ENCODE results near the gene RPL38. TPM values are rescaled to one million over a fixed set of nuclear protein-coding genes. Genes with fewer than 3 reads are reported as not detected.
"Not testable (repeated sequence)": the region's sequence is repeated elsewhere in the genome, so short reads cannot be mapped to it uniquely, and the experiment has no call there.

Gene RPL38
- polyA plus RNA-seq, 1 donor from 2014 or later, result 2,084 TPM

GRCh38 chr17:74176546-74177001 is 26.9 kb upstream of the RPL38 start:
- Mint-ChIP-seq H3K27me3 (peaks cover 17% of the 10 kb centered on the region), H3K4me1 (no peaks in the 10 kb centered on the region), H3K4me3 (no peak overlapping the region), H3K36me3 (peaks cover 1% of the 10 kb centered on the region), H3K9me3 (no peaks in the 10 kb centered on the region), H3K27ac (no peak overlapping the region)

DNA sequence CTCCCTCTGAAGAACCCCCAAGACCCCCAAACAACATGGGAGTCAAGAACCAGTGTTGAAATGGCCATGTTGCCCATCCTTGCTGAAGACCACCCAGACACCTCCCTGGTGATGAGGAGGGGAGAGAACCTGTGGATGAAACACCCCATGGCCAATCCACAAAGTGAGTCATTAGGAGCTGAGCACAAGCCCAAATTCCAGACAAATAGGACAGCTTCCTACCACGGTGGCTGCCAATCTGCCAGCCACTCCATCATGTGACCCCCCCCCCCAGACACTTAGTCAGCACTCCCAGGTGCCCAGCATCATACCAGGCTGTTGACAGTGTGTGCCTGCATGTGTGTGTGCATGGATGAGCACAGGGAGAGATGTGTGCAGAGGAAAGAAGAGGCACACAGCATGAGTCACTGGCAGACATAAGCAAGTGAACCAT is 26.4 kb upstream of the RPL38 start:
- peaks cover 17% of the 10 kb centered on the region for H3K27me3 Mint-ChIP-seq
- no peak overlapping the region for H3K27ac Mint-ChIP-seq
- H3K36me3 Mint-ChIP-seq, result peaks cover 1% of the 10 kb centered on the region
- H3K9me3 Mint-ChIP-seq, result no peaks in the 10 kb centered on the region
- H3K4me3 Mint-ChIP-seq, result no peak overlapping the region
- no peaks in the 10 kb centered on the region for H3K4me1 Mint-ChIP-seq

GRCh38 chr17:74179576-74179975 is 23.9 kb upstream of the RPL38 start:
- no peak overlapping the region for H3K27ac Mint-ChIP-seq

DNA sequence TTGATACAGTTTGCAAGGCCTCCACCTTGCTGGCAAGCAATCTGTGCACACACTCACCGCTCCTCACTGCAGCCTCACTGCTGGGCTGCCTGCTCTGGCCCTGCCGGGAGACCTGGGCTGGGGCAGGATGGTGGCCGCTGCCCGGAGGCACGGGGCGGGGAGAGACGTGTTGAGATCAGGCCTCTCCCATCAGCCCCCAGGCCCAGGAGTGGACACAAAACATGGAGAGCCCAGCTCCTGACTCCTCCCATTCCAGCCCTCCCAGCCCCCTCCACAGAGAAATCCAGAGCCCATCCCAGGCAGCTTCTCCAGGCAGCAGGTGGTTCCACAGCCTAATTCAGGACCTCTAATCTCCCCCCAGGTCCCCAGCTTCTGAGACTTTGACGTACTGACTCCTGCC is 23.1 kb upstream of the RPL38 start:
- Mint-ChIP-seq H3K4me1 (no peaks in the 10 kb centered on the region), H3K9me3 (no peaks in the 10 kb centered on the region), H3K27me3 (peaks cover 27% of the 10 kb centered on the region), H3K4me3 (no peak overlapping the region), H3K36me3 (no peaks in the 10 kb centered on the region), H3K27ac (no peak overlapping the region)

More at GRCh38 chr17:74179576-74179975, 23.9 kb upstream of the RPL38 start:
- H3K4me3 Mint-ChIP-seq, result no peak overlapping the region
- peaks cover 27% of the 10 kb centered on the region for H3K27me3 Mint-ChIP-seq
- no peaks in the 10 kb centered on the region for H3K4me1 Mint-ChIP-seq
- no peaks in the 10 kb centered on the region for H3K9me3 Mint-ChIP-seq
- peaks cover 1% of the 10 kb centered on the region for H3K36me3 Mint-ChIP-seq

DNA sequence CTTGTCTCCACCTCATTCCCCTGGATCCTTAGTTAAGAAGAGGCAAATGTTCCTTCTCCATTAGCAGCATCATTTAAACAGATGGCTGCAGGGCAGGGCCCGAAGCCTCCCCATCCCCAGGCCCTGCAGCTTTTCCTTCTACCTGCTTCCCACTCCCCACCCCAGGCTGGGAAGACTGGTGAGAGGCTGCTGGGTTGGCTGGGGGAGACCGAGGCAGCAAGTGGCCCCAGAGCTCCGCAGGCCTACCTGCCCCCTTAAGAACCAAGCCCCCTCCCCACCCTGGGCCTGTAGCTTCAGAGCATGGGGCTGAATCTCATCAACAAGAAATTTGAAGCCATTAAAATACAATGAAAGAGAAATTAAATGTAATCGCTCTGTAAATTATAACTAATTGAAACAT is 22.1 kb upstream of the RPL38 start:
- no peaks in the 10 kb centered on the region for H3K9me3 Mint-ChIP-seq
- peaks cover 27% of the 10 kb centered on the region for H3K27me3 Mint-ChIP-seq
- H3K4me1 Mint-ChIP-seq, result no peaks in the 10 kb centered on the region
- no peaks in the 10 kb centered on the region for H3K36me3 Mint-ChIP-seq
- H3K27ac Mint-ChIP-seq, result no peak overlapping the region
- H3K4me3 Mint-ChIP-seq, result no peak overlapping the region

DNA sequence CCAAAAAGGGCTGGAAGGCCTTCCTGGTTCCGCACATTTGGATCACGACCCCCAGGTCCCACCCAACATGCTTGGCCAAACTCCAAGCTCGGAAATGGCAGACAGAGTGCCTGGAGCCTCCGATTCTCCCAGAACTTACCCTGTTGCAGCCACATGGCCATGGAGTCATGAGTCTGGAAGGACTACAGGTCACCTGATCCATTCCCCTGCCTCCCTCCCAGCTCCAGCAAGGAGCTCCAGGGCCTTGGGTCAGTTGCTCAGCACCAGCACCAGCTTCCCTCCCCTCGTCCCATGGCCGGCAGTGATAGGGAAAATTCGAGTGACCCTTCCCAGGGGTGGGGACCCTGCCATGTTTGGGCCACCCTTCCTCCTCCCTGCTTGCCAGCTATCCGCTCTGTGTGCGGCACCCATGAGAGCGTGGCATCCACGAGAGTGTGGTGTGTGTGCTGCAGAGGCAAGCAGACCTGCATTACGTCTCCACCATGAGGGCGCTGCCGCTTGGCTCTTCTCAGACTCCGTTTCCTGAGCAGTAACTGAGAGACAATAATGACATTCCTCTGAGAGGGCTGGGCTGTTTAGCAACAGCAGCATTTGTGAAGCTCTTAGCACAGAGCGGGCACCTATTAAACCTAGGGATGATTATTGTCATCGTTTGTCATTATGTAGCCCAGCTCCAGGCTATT is 21.3 kb upstream of the RPL38 start:
- no peaks in the 10 kb centered on the region for H3K36me3 Mint-ChIP-seq
- H3K4me1 Mint-ChIP-seq, result no peaks in the 10 kb centered on the region
- H3K9me3 Mint-ChIP-seq, result no peaks in the 10 kb centered on the region
- H3K4me3 Mint-ChIP-seq, result no peak overlapping the region
- H3K27ac Mint-ChIP-seq, result no peak overlapping the region
- H3K27me3 Mint-ChIP-seq, result peaks cover 22% of the 10 kb centered on the region

- H3K27me3 Mint-ChIP-seq, result peaks cover 24% of the 10 kb centered on the region
- H3K27ac Mint-ChIP-seq, result no peak overlapping the region
- no peaks in the 10 kb centered on the region for H3K4me1 Mint-ChIP-seq
- H3K36me3 Mint-ChIP-seq, result no peaks in the 10 kb centered on the region
- no peak overlapping the region for H3K4me3 Mint-ChIP-seq
- H3K9me3 Mint-ChIP-seq, result no peaks in the 10 kb centered on the region
These were observed 20.1 kb upstream of the RPL38 start for GRCh38 chr17:74183411-74183810.

DNA sequence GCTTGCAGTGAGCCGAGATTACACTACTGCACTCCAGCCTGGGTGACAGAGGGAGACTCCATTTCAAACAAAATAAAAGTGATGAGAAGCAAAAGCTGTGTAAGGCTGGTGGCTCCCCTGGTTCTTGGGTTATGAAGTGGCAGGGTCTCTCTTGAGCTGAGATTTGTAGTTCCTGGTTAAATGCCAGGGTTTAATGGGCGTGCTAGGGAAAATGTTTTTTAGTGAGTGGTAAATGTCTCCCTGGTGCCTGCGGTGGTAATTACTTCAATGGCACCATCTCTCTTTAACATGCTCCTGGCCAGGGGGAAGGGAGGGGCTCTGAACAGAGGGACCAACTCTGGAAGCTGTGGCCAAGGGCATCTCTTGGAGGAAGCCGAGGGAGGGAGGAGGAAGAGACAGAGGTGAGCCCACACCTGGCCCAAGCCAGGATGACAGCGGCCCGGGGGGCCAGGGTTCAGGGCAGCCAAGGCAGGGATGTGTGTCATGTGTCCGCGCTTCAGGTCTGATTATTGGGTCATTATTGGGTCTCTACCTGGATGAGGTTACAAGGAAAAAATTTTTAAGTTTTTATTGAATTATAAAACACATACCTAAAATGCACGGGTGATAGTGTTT is 17.8 kb upstream of the RPL38 start:
- no peak overlapping the region for H3K27ac Mint-ChIP-seq
- no peak overlapping the region for H3K4me3 Mint-ChIP-seq
- no peaks in the 10 kb centered on the region for H3K4me1 Mint-ChIP-seq
- H3K9me3 Mint-ChIP-seq, result peaks cover 0 to 4% (median 0%) of the 10 kb centered on the region in 3 donors
- no peaks in the 10 kb centered on the region for H3K36me3 Mint-ChIP-seq
- peaks cover 19% of the 10 kb centered on the region for H3K27me3 Mint-ChIP-seq

DNA sequence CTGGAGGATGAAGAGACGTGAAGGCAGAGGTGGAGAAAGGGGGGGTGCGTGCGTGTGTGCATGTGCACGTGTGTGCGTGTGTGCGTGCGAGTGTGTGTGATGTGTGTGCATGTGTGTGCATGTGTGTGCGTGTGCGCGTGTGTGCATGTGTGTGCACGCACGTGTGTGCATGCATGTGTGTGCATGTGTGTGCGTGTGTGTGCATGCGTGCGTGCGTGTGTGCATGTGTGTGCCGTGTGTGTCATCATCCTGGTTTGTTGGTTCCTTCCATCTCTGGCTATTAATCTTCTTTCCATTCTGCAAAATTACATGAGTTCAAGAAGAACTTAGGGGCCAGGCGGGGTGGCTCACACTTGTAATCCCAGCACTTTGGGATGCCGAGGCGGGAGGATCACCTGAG is 17.0 kb upstream of the RPL38 start:
- no peaks in the 10 kb centered on the region for H3K36me3 Mint-ChIP-seq
- no peak overlapping the region for H3K27ac Mint-ChIP-seq
- H3K4me3 Mint-ChIP-seq, result no peak overlapping the region
- H3K9me3 Mint-ChIP-seq, result peaks cover 0 to 4% (median 0%) of the 10 kb centered on the region in 3 donors
- no peaks in the 10 kb centered on the region for H3K4me1 Mint-ChIP-seq
- H3K27me3 Mint-ChIP-seq, result peaks cover 14% of the 10 kb centered on the region

DNA sequence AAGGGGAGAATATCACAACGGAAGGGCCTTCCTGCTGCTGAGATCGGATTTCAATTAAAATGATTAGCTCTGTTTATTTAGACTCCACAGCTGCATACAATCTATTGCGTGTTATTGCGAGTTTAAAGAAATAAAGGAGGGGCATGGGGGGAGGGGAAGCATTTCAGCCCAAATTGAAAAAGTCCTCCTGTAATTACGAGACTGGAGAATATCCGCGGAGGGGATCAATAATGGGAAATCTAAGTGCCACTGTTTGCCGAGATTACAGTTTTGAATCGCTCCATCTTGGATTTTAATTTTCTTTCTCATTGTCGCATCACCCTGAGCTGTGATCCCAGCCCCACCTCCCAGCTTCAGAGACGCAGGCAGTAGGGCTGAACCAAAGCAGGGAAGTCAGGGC is 15.7 kb upstream of the RPL38 start:
- H3K27me3 Mint-ChIP-seq, result peaks cover 13% of the 10 kb centered on the region
- H3K27ac Mint-ChIP-seq, result no peak overlapping the region
- peaks cover under 1% of the 10 kb centered on the region for H3K36me3 Mint-ChIP-seq
- H3K4me1 Mint-ChIP-seq, result peaks cover 0 to 1% (median 0%) of the 10 kb centered on the region in 3 donors
- peaks cover 0 to 4% (median 0%) of the 10 kb centered on the region in 3 donors for H3K9me3 Mint-ChIP-seq
- no peak overlapping the region for H3K4me3 Mint-ChIP-seq

DNA sequence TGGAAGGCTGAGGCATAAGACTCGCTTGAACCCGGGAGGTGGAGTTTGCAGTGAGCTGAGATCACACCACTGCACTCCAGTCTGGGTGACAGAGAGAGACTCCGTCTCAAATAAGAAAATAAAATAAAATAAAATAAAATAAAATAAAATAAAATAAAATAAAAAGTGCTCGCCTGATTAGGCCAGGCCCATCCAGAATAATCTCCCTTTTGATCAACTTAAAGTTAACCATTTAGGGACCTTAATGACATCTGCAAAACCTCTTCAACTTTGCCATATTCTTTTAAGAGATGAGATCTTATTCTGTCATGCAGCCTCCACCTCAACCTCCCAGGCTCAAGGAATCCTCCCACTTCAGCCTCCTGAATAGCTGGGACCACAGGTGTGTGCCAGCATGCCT is 14.8 kb upstream of the RPL38 start:
- H3K4me3 Mint-ChIP-seq, H3K36me3 Mint-ChIP-seq, H3K9me3 Mint-ChIP-seq, H3K4me1 Mint-ChIP-seq, H3K27ac Mint-ChIP-seq: not testable (repeated sequence)
- H3K27me3 Mint-ChIP-seq, result peaks cover 14% of the 10 kb centered on the region

DNA sequence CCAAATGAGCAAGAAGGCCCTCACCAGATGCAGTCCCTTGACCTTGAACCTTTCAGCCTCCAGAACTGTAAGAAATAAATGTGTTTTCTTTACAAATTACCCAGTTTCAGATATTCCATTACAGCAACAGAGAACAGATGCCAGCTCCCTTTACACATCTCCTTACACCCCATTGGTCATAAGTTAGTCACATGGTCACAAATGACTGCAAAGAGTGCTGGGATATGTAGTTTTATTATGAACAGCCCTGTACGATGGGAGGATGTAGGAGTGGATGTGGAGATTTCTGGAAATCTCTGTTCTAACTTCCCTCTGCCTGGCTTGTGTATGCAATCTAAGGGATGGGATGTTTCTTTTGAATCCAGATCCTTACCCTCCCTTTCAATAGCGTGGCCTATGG is 13.3 kb upstream of the RPL38 start:
- H3K9me3 Mint-ChIP-seq, result peaks cover 0 to 4% (median 0%) of the 10 kb centered on the region in 3 donors
- peaks cover 25% of the 10 kb centered on the region for H3K27me3 Mint-ChIP-seq
- peaks cover 1% of the 10 kb centered on the region for H3K36me3 Mint-ChIP-seq
- H3K4me1 Mint-ChIP-seq, result peaks cover 0 to 2% (median 0%) of the 10 kb centered on the region in 3 donors
- no peak overlapping the region for H3K27ac Mint-ChIP-seq
- no peak overlapping the region for H3K4me3 Mint-ChIP-seq

GRCh38 chr17:74190807-74191406 is 12.6 kb upstream of the RPL38 start:
- Mint-ChIP-seq H3K27me3 (peaks cover 30% of the 10 kb centered on the region), H3K9me3 (peaks cover 0 to 4% (median 0%) of the 10 kb centered on the region in 3 donors), H3K27ac (no peak overlapping the region), H3K4me3 (no peak overlapping the region), H3K4me1 (peaks cover 0 to 2% (median 0%) of the 10 kb centered on the region in 3 donors), H3K36me3 (peaks cover 1% of the 10 kb centered on the region)

- peaks cover 1% of the 10 kb centered on the region for H3K36me3 Mint-ChIP-seq
- H3K9me3 Mint-ChIP-seq, result peaks cover 0 to 4% (median 0%) of the 10 kb centered on the region in 3 donors
- H3K27ac Mint-ChIP-seq, result no peak overlapping the region
- no peak overlapping the region for H3K4me3 Mint-ChIP-seq
- H3K4me1 Mint-ChIP-seq, result peaks cover 0 to 2% (median 0%) of the 10 kb centered on the region in 3 donors
- peaks cover 33% of the 10 kb centered on the region for H3K27me3 Mint-ChIP-seq
These were observed 10.3 kb upstream of the RPL38 start for GRCh38 chr17:74192950-74193781.

- peaks cover 37% of the 10 kb centered on the region for H3K27me3 Mint-ChIP-seq
- peak overlapping the region in 1 of 3 donors; percentile 47 for H3K27ac Mint-ChIP-seq
- peaks cover 0 to 4% (median 0%) of the 10 kb centered on the region in 3 donors for H3K9me3 Mint-ChIP-seq
- H3K4me3 Mint-ChIP-seq, result no peak overlapping the region
- H3K36me3 Mint-ChIP-seq, result peaks cover 1% of the 10 kb centered on the region
- H3K4me1 Mint-ChIP-seq, result peaks cover 0 to 5% (median 2%) of the 10 kb centered on the region in 3 donors
These were observed 8.8 kb upstream of the RPL38 start for GRCh38 chr17:74194682-74195081.
